ENCODE measurements around the gene LPXN.
"Not testable (repeated sequence)": the region's sequence is repeated elsewhere in the genome, so short reads cannot be mapped to it uniquely, and the experiment has no call there.

Gene LPXN

GRCh38 chr11:58578635-58579191 lies 3.1 kb upstream of the LPXN start, which contains the start of gene ZFP91:
Gene ZFP91 (plus strand): TSS chr11:58579063. CDS start chr11:58579282, 219 bp downstream.
- DNase-seq: peak; percentile 99

GRCh38 chr11:58578136-58578634 lies 2.5 kb upstream of the LPXN start:
- peak; percentile 99 for DNase-seq

GRCh38 chr11:58577555-58578135 lies 2.0 kb upstream of the LPXN start:
- DNase-seq: peak; percentile 91

GRCh38 chr11:58576887-58577471 lies 1.3 kb upstream of the LPXN start:
- peak; percentile 57 for DNase-seq

GRCh38 chr11:58574881-58575280 lies 775 bp downstream of the LPXN start:
- DNase-seq: peak; percentile 75

- DNase-seq: peak; percentile 88
Observed at GRCh38 chr11:58573451-58574104, 2.1 kb downstream of the LPXN start.

GRCh38 chr11:58572906-58573305 lies 2.8 kb downstream of the LPXN start:
- DNase-seq: not testable (repeated sequence)

- DNase-seq: peak; percentile 54
Observed at GRCh38 chr11:58567889-58568512, 7.7 kb downstream of the LPXN start.

GRCh38 chr11:58564231-58564630 lies 11.4 kb downstream of the LPXN start:
- no peak for DNase-seq

GRCh38 chr11:58562375-58562800 lies 13.3 kb downstream of the LPXN start:
- no peak for DNase-seq

GRCh38 chr11:58561394-58562098 lies 14.1 kb downstream of the LPXN start:
- no peak for DNase-seq

- no peak for DNase-seq
Observed at GRCh38 chr11:58560842-58561241, 14.8 kb downstream of the LPXN start.

- DNase-seq: no peak
Observed at GRCh38 chr11:58549644-58550043, 26.0 kb downstream of the LPXN start.

- no peak for DNase-seq
Observed at GRCh38 chr11:58546841-58547240, 28.8 kb downstream of the LPXN start.

- DNase-seq: no peak
Observed at GRCh38 chr11:58531865-58532341, 43.8 kb downstream of the LPXN start.

GRCh38 chr11:58530236-58530635 lies 45.4 kb downstream of the LPXN start:
- DNase-seq: no peak

- DNase-seq: no peak
Observed at GRCh38 chr11:58527429-58527828, 48.2 kb downstream of the LPXN start.

- no peak for DNase-seq
Observed at GRCh38 chr11:58526721-58527120, 48.9 kb downstream of the LPXN start.

GRCh38 chr11:58525037-58525614 lies 50.5 kb downstream of the LPXN start:
- DNase-seq: no peak

- DNase-seq: peak; percentile 76
Observed at GRCh38 chr11:58524232-58525036, 51.2 kb downstream of the LPXN start.

- peak; percentile 51 for DNase-seq
Observed at GRCh38 chr11:58513747-58514367, 61.8 kb downstream of the LPXN start.

Measured in fibroblast of skin of right biceps (primary cell).